ENCODE data around the gene RTN4.

- TF ChIP-seq, protein P1, sequence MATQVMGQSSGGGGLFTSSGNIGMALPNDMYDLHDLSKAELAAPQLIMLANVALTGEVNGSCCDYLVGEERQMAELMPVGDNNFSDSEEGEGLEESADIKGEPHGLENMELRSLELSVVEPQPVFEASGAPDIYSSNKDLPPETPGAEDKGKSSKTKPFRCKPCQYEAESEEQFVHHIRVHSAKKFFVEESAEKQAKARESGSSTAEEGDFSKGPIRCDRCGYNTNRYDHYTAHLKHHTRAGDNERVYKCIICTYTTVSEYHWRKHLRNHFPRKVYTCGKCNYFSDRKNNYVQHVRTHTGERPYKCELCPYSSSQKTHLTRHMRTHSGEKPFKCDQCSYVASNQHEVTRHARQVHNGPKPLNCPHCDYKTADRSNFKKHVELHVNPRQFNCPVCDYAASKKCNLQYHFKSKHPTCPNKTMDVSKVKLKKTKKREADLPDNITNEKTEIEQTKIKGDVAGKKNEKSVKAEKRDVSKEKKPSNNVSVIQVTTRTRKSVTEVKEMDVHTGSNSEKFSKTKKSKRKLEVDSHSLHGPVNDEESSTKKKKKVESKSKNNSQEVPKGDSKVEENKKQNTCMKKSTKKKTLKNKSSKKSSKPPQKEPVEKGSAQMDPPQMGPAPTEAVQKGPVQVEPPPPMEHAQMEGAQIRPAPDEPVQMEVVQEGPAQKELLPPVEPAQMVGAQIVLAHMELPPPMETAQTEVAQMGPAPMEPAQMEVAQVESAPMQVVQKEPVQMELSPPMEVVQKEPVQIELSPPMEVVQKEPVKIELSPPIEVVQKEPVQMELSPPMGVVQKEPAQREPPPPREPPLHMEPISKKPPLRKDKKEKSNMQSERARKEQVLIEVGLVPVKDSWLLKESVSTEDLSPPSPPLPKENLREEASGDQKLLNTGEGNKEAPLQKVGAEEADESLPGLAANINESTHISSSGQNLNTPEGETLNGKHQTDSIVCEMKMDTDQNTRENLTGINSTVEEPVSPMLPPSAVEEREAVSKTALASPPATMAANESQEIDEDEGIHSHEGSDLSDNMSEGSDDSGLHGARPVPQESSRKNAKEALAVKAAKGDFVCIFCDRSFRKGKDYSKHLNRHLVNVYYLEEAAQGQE (IDR thresholded peaks at IDR 0.05; ENCODE audit: insufficient read depth in 1 of 2, low read depth in 2 of 2, low read length in 1 of 2), result no peak
- TF ChIP-seq, protein P2, sequence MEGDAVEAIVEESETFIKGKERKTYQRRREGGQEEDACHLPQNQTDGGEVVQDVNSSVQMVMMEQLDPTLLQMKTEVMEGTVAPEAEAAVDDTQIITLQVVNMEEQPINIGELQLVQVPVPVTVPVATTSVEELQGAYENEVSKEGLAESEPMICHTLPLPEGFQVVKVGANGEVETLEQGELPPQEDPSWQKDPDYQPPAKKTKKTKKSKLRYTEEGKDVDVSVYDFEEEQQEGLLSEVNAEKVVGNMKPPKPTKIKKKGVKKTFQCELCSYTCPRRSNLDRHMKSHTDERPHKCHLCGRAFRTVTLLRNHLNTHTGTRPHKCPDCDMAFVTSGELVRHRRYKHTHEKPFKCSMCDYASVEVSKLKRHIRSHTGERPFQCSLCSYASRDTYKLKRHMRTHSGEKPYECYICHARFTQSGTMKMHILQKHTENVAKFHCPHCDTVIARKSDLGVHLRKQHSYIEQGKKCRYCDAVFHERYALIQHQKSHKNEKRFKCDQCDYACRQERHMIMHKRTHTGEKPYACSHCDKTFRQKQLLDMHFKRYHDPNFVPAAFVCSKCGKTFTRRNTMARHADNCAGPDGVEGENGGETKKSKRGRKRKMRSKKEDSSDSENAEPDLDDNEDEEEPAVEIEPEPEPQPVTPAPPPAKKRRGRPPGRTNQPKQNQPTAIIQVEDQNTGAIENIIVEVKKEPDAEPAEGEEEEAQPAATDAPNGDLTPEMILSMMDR (IDR thresholded peaks at IDR 0.05), result no peak
- TF ChIP-seq TCF7L2 (IDR thresholded peaks at IDR 0.05; ENCODE audit: low read depth, low read length) (no peak), POLR2AphosphoS5 (IDR thresholded peaks at IDR 0.05; ENCODE audit: low read depth, low read length) (no peak)
Observed at GRCh38 chr2:55061523-55062344, 11.5 kb upstream of the RTN4 start.

All from Panc1 (cell line).